AG09319 (cell line): ENCODE measurements around the gene HLA-DRA.

Source experiments
- DNase-seq: peaks from one replicate; pipeline ENCODE4 v3.0.0-alpha.2; 2010; ENCODE audit warnings: low read depth; ENCODE audit errors: extremely low read depth
- CTCF ChIP-seq: IDR thresholded peaks from 2 replicates; pipeline ENCODE4 v1.5.1; 2011; ENCODE audit warnings: low read depth, mild to moderate bottlenecking, inconsistent platforms, low read length, moderate library complexity

Gene HLA-DRA

GRCh38 chr6:32415521-32416019 is 24.1 kb upstream of the HLA-DRA start:
- TF ChIP-seq CTCF = peak; percentile 98
- peak; percentile 34 for DNase-seq

DNA sequence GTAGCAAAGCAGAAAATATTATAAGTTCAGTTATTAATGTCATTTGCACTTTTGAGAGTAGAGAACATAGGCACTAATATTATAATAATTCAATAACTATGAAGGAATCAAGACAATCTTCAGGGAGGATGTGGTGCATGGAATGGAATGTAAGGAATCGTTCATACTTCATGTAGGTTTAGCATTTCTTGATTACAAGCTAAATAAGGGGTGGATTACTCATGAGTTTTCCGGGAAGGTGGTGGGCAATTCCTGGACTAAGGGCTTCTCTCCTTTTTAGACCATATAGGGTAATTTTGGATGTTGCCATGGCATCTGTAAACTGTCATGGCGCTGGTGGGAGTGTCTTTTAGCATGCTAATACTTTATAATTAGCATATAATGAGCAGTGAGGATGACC is 23.7 kb upstream of the HLA-DRA start:
- no peak for TF ChIP-seq CTCF
- no peak for DNase-seq

- DNase-seq = no peak
- TF ChIP-seq CTCF = no peak
Measured at GRCh38 chr6:32424589-32425300, 14.9 kb upstream of the HLA-DRA start.

DNA sequence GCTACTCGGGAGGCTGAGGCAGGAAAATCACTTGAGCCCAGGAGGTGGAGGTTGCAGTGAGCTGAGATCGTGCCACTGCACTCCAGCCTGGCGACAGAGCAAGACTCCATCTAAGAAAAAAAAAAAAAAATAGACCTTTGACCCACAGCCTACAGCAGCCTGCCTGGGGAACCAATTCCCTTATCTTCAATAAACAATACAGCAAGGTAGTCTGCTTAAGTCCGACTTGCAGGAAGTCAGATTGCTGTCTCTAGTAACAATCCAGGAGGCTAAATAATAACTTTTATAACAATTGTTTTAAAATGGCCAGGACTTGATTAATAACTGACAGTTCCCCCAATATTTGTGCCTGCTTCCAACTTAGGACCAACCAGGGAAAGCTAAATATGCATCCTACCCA is 13.3 kb upstream of the HLA-DRA start:
- no peak for TF ChIP-seq CTCF
- no peak for DNase-seq

DNA sequence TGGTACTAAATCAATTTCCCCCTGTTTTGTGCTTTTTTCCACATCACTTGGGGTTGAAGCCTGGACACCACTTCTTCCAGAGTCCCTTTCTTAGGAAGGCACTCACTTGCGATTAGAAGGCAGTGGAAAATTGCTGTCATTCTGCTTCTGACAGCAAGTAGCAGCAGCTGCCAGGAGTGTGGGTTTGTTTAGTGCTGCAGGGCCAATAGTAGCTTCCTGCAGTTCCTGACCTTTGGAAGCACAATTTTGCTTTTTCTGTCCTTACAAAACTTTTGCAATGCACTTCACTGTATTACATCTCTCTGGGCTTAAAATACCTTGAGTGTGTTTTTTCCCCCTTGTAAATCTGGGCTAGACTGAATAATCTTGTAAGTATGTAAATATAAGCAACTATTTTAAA is 12.5 kb upstream of the HLA-DRA start:
- TF ChIP-seq CTCF = no peak
- DNase-seq = no peak

DNA sequence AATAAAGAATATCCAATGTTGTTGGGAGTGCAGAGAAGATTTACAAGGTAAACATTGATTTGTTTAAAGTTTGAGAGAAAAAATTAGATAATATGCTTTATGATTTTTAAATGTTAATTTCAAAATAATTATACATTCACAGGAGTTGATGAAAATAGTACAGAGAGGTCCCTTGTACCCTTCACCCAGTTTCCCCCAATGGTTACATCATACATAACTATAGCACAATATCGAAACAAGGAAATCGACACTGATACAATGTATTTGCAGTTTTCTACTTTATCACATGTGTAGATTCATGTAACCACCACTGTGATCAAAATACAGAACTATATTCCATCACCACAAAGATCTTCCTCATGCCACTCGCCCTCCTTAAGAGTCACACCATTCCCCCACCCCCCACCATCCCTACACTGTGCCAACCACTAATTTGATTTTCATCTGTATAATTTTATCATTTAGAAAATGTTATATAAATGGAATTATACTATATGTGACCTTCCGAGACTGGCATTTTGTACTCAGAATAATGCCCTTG is 11.7 kb upstream of the HLA-DRA start:
- TF ChIP-seq CTCF = no peak
- DNase-seq = no peak

DNA sequence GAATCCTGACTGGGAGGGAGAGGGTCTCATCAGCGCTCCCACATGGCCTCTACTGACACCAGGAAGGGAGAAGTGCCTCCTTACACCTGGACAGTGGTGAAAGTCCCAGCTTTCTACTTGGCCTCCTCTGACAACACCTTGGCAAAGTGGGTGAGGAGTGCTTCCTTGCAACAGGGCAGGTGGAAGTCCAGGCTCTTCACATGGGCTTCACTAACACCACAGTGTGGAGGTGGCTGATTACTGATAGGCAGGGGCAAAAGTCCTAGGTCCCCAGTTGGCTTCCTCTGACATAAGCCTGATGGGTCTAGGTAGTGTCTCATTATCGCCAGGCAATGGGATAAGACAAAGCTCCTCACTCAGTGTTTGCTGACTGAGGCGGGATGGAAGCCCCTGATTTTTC is 9.5 kb upstream of the HLA-DRA start:
- no peak for DNase-seq
- TF ChIP-seq CTCF = no peak
